GM18868 (cell line): ENCODE results near the gene DNMT1.
"Not testable (repeated sequence)": the region's sequence is repeated elsewhere in the genome, so short reads cannot be mapped to it uniquely, and the experiment has no call there.

Experiments used
- ATAC-seq: cut with Tn5 transposase; IDR thresholded peaks from one replicate; pipeline ENCODE4 v1.9.1; 2021; ENCODE audit warnings: mild to moderate bottlenecking, moderate library complexity; ENCODE audit not compliant: unreplicated experiment

DNMT1 gene

DNA sequence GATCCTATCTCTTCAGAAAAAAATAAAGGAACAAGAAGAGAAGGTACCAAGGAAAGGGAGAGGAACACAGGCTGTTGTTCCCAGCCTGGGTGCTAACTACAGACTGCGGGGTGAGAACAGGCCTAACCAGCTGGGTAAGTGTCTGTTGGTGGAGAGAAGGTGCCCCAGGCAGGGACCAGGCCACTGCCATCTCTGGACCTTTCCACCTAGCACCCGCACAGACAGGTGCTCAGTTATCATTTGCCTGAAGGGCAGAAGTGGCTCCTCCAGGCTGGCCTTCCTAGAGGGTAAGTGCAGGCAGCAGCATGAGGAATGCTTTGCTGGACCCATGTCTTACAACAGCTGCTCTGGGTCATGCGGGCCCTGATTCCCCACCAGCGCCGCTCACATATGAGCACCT is 10.1 kb downstream of the DNMT1 start:
- ATAC-seq, result no peak

DNA sequence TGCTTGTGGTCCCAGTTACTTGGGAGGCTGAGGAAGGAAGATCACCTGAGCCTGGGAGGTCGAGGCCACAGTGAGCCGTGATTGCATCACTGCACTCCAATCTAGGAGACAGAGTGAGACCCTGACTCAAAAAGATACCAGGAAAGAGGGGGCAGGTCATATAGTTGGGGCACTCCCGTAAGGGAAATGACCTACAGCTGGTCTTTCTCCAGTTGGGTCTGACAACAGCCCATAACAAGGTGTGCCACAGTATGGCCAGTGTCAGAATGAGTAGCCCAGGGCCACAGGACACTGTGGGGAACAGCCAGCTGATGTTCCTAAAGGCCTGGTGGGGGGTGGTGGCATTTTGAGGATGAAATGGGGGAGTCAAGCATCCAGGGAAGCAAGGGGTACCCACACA is 10.8 kb downstream of the DNMT1 start:
- ATAC-seq, result no peak

DNA sequence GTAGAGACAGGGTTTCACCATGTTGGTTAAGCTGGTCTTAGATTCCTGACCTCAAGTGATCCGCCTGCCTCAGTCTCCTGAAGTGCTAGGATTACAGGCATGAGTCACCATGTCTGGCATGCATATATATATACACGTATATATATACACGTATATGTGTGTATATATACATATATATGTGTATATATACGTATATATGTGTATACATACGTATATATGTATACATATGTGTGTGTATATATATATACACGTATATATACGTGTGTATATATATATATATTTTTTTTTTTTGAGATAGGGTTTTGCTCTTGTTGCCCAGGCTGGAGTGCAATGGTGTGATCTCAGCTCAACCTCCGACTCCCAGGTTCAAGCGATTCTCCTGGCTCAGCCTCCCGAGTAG is 11.9 kb downstream of the DNMT1 start:
- ATAC-seq, result no peak

DNA sequence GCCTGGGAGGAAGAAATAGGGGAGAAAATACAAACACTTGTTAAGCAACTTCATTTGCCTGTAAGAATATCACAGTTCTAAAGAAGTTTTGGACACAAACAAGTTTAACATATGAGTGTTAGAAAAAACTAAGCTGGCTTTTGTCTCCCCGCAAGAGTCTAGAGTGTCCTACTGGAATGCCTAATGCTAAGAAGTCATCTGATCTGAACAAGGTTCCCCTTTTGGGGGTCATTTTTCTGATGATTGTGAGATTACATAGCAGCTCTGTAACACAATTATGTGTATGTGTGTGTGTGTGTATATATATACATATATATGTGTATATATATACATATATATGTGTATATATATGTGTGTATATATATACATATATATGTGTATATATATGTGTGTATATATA is 12.7 kb downstream of the DNMT1 start:
- ATAC-seq, result no peak

DNA sequence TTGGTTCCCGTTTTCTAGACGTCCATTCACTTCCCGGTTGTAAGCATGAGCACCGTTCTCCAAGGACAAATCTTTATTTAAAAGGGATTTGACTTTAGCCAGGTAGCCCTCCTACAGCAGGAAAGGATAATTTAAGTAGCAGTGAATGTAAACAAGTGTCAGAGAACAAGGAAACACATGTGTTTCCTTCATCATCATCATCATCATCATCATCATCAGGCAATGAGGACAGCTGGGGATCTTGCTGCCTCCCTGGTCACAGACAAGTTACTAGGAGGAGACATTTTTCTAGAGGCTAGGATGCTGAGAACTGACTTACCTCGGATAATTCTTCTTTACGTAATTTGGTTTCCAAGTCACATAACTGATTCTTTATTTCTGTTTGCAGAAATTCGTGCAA is 14.3 kb downstream of the DNMT1 start:
- no peak for ATAC-seq

DNA sequence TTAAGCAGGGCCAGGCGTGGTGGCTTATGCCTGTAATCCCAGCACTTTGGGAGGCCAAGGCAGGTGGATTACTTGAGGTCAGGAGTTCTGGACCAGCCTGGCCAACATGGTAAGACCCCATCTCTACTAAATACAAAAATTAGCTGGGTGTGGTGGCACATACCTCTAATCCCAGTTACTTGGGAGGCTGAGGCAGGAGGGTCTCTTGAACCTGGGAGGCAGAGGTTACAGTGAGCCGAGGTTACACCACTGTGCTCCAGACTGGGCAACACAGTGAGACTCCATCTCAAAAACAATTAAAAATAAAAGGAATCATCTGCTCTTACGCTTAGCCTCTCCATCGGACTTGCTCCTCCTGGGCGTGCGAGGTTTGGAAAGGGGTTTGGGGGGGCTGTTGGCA is 14.7 kb downstream of the DNMT1 start:
- ATAC-seq, result not testable (repeated sequence)

DNA sequence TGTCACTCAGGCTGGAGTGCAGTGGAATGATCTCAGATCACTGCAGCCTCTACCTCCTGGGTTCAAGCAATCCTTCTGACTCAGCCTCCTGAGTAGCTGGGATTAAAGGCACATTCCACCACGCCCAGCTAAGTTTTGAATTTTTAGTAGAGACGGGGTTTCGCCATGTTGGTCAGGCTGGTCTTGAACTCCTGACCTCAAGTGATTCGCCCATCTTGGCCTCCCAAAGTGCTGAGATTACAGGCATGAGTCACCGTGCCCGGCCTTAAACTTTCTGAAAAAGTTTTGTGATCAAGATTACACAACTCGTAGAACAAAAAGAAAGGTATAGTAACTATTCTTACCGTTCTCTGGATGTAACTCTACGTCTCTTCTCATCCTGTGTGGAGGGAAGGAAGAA is 21.2 kb downstream of the DNMT1 start:
- ATAC-seq, result no peak

DNA sequence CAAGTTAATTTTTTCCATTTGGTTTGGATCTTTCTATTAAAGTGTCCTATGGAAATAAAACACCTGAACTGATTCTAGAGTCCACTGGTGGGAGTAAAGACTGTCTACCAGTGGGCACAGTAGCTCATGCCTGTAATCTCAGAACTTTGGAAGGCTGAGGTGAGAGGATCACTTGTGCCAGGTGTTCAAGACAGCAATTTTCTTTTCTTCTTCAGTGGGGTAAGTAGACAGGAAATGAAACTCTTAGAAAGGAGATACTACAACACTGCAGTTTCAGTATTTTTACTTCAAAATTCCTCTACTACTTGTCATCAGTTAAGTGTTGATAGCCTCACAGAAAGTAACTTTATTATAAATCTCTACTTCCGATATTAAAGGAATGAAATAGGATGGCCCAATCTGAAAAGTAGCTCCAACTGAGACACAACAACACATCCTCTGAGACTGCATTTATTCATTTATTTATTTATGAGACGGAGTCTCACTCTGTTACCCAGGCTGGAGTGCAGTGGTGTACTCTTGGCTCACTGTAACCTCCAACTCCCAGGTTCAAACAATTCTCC is 26.3 kb downstream of the DNMT1 start:
- no peak for ATAC-seq

DNA sequence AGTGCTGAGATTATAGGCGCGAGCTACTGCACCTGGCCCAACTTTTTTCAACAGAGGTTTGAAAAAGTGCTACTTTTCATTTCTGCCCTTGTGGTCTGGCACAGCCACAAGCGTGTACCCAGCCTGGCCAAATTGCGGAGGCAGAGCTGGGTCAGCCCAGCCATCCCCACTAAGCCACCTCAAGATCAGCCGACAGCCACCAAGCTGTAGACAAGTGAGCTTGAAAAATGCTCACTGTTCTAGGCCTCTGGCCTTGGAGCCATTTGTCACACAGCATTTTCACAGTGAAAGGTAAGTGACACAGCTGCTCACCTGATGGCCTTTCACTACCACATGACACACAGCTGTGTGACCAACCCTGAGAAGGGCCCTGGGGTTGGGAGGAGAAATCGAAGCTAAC is 27.3 kb downstream of the DNMT1 start:
- ATAC-seq, result no peak

DNA sequence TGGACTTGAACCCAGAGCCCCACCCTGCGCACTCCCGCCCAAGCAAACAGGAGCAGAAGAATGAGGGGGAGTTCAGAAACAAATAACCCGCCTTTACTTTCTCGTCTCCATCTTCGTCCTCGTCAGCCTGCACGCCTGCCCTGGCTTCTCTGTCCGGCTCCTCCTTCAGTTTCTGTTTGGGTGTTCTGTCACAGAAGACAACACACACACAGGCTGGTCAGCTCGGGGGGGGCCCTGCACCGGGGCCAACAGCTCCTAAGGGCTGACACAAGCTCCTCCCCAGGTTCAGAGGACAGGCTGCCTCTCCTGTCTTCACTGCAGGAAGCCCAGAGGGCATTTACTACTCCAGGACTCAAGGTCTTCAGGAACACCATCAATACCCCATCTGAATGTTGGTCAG is 28.3 kb downstream of the DNMT1 start:
- ATAC-seq, result not testable (repeated sequence)

DNA sequence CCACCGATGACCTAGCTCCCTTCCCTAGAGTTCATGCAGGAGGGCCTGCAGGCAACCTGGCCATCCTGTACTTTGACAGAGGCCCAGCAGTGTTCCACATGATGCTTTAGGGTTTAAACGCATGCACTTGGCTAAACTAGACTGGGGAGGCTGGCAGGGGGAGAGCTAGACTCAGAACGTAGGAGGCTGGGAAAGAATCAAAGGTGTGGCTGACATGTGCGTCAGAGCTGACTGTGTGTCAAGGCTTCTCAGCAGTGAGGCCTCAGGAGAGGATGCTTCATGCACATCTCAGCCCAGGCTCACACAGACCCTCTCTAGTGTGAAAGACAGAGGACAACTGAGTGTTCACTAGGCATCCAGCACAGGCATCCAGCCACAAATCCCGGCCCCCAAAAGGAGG is 28.7 kb downstream of the DNMT1 start:
- ATAC-seq, result no peak

DNA sequence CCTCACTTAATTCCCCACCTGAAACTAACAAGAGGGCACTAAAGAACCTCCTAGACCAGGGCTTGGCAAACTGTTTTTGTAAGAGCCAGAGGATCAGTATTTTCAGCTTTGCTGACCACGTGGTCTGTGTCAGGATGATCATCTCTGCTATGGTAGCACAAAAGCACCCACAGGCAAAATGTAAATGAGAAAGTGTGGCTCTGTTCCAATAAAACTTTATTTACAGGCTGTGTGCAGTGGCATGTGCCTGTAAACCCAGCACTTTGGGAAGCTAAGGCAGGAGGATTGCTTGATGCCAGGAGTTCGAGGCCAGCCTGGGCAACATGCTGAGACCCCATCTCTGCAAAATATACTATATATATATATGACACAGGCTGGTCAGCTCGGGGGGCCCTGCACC is 31.2 kb downstream of the DNMT1 start:
- ATAC-seq, result no peak

DNA sequence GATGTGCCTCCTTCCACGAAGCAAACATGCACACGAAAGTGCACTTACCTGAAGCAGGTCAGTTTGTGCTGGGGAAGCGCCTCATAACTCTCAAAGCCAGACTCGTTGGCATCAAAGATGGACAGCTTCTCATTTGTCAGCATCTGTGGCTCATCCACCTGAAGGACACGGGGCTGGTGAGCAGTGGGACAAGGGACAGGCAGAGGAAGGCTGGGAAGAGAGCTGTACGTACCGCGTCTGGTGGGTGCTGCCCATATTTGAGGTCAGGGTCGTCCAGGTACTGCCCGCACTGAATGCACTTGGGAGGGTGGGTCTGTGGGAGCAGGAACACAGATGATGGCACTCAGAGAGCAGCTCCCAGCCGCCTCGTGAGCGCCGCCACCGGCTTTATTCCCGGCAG is 35.1 kb downstream of the DNMT1 start:
- ATAC-seq, result no peak

DNA sequence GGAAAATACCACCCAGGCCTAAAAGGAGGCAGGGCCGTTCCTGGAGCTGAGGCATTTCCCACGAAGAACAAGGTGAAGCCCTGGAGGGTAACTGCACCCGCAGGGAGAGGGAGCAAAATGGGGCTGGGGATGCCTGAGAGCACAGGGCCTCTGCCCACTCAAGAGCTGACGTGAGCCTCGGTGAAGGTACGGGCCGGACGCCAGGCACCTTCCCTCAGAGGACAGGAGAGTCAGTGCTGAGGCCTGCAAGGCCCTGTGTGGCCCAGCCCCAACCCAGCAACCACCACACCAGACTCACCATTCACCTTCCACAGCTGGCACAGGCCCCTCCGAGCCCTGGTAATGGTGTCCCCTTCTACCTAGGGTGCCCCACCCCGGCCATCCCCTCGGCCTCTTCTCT is 36.3 kb downstream of the DNMT1 start:
- ATAC-seq, result no peak

DNA sequence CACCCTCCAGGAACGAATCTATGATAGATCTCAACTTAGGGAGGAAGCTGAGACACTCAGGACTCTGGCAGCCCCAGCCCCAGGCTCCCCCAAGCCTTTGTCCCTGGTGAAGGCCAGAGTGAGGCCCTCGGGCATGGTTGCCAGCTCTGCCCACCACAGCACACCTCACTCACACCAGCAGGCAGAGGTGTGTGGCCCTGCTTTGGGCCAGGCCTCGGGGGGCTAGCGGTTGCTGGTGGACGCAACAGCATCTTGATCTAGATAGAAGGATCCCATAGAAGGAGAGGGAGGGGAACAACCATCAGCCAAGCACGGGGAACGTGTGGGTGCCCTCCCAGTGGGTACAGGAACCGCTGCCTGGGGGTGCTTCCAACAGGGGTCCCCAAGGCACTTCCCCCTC is 36.7 kb downstream of the DNMT1 start:
- ATAC-seq, result no peak

DNA sequence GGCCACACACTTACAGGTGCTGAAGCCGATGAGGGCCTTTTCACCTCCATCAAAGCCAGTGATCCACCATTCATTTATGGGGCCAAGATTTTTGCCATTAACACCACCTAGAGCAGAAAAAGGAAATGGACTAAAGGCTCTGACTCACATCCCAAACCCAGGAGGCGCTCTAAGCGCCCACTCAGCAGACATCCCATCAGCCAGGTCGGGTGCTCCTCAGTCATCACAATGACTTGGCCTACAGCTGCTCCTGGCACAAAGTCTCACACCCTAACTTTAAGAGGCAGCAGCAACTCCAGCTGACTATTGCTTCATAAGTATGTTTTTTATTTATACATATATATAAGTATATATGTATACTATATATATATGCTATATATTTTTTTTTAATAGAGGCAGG is 38.9 kb downstream of the DNMT1 start:
- ATAC-seq, result no peak

DNA sequence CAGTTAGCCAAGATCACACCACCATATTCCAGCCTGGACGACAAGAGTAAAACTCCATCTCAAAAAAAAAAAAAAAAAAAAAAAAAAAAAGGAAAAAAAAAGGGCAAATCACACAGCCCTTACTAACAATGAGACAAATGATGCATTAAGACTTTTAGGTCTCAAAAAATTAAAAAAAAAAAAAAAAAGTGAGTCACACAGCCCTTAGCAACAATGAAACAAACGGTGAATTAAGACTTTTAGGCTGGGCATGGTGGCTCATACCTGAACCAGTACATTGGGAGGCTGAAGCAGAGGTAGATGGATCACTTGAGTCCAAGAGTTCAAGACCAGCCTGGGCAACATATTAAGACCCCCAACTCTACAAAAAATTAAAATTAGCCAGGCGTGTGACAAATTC is 42.7 kb downstream of the DNMT1 start:
- ATAC-seq, result no peak

DNA sequence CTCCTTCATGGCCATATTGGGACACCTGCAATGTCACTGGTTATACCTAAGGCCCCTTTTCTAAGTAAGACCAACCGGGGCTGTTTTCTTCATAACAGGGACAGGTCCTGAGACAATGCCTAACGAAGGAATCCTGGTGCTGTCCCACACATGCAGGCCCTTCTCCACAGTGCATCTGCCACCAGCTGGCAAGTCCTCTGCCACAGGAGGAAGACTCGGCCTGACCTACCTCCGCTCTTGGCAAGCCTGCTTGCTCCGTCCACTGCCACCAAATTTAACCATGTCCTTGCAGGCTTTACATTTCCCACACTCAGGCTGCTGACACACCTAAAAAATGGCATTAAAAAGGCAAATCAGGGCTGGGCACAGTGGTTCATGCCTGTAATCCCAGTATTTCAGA is 43.2 kb downstream of the DNMT1 start:
- no peak for ATAC-seq

DNA sequence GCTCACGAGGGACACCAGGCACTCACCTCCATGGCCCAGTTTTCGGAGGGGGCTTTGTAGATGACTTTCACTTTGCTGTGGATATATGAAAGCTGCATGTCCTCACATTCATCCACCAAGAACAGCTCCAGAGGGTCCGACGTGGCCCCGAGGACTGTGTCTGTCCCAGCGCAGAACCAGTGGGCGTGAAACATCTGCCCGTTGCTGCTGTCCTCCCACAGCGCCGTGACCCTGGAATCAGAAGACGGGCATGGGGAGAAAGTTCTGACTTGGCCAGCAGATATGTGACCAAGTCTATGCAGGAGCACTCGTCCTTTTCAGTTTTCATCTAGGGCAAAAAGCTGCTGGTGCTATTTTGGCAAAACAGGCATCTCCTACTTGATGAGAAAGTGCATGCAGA is 45.3 kb downstream of the DNMT1 start:
- no peak for ATAC-seq

DNA sequence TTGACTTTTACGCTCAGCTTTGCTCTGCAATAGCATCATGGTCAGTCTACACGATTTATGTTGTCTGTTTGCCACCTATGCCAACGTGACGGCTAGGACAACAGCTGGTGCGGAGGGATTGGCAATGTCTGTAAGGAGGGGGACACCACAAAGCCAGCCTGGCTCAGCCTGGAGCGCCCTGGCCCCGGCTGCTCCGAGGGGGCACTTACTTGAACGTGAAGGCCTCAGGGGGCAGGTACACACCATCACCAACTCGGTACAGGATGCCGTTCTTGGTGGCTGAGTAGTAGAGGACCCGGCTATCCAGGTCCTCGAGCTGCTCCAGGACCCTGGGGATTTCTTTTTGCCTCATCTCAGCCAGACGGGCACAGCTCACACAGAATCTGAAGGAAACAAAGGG is 48.6 kb downstream of the DNMT1 start:
- ATAC-seq, result no peak

DNA sequence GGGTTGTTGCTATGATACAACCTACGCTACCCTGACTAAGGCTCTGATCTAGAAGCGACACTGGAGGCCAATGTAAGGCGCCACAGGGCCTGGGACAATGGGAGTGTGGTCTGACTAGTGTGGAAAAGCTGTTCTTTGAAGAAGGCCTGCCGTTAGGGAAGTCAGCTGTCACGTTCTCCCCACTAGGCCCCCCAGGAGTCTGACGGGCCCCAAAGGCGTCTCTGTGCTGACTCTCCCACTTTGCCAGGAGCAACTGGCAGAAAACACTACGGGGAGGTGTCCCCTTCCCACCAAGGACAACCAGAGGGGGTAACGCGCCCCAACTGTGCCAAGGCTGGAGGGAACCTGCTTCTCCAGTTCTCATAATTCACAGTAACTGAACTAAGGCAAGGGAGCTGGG is 49.7 kb downstream of the DNMT1 start:
- ATAC-seq, result no peak

DNA sequence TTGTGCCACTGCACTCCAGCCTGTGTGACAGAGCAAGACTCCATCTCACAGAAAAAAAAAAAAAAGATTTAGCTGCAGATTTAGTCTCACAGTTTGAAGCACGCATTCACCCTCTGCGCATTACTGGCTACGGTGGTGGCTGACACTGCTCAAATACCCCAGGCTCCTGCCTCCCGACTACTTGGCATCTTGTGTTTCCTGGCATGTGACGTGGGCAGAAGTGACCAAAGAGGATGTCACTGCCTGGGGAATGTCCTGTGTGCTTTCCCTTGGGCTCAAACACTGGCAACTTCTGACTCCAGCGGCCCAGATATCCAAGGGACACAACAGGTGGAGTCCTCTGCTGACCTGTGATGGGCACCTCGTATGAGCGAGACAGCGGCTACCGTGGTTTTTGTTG is 50.4 kb downstream of the DNMT1 start:
- ATAC-seq, result no peak

DNA sequence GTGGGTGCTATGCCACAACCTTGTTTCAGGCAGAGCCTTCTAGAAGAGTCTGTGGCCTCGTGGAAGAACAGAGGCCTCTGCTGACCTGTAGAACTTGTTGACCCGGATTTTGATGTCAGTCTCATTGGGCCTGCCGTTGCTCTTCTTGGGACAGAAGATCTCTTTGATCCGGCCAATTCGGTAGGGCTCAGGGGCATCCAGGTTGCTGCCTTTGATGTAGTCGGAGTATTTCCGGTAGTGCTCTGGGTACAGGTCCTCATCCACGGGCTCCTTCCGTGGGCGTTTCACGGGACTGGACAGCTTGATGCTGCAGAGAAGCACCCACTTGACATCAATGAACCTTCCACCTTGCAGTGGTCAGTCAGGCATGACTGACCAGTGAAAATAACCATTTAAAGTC is 51.1 kb downstream of the DNMT1 start:
- ATAC-seq, result no peak
